ENCODE data around the gene KRT74. TPM values are rescaled to one million over a fixed set of nuclear protein-coding genes. Genes with fewer than 3 reads are reported as not detected.

The KRT74 gene
- polyA plus RNA-seq, 1 donor (not counting 4 experiments of a cell fraction or from before 2014, with no cell fraction given): 0.17 TPM

DNA sequence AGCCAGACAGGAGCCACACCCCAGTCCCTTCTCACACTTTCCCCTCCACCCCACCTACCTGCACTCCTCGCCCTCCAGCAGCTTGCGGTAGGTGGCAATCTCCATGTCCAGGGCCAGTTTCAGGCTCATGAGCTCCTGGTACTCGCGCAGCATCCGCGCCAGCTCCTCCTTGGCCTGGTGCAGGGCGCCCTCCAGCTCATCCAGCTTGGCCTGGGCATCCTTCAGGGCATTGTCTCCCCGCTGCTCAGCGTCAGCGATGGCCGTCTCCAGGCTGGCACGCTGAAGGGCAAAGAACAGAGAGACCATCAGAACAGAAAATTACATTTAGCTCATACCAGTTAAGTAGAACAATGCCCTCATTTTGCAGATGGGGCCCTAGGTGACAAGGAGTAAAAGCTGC is 5.5 kb downstream of the KRT74 start:
- TF ChIP-seq EZH2 (IDR thresholded peaks at IDR 0.05; ENCODE audit: low read length): no peak
- TF ChIP-seq, protein P1, sequence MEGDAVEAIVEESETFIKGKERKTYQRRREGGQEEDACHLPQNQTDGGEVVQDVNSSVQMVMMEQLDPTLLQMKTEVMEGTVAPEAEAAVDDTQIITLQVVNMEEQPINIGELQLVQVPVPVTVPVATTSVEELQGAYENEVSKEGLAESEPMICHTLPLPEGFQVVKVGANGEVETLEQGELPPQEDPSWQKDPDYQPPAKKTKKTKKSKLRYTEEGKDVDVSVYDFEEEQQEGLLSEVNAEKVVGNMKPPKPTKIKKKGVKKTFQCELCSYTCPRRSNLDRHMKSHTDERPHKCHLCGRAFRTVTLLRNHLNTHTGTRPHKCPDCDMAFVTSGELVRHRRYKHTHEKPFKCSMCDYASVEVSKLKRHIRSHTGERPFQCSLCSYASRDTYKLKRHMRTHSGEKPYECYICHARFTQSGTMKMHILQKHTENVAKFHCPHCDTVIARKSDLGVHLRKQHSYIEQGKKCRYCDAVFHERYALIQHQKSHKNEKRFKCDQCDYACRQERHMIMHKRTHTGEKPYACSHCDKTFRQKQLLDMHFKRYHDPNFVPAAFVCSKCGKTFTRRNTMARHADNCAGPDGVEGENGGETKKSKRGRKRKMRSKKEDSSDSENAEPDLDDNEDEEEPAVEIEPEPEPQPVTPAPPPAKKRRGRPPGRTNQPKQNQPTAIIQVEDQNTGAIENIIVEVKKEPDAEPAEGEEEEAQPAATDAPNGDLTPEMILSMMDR (optimal IDR thresholded peaks at IDR 0.05 in 1 of 3, IDR thresholded peaks at IDR 0.05 in 1 of 3, conservative IDR thresholded peaks at IDR 0.05 in 1 of 3; ENCODE audit: extremely low read depth in 1 of 3, insufficient read depth in 2 of 3, low read length in 3 of 3): no peak
- dilution Hi-C loops (cut with MboI; ENCODE audit: extremely low pct_ligation_motif_present, low sequenced_read_pairs): no loop called here

DNA sequence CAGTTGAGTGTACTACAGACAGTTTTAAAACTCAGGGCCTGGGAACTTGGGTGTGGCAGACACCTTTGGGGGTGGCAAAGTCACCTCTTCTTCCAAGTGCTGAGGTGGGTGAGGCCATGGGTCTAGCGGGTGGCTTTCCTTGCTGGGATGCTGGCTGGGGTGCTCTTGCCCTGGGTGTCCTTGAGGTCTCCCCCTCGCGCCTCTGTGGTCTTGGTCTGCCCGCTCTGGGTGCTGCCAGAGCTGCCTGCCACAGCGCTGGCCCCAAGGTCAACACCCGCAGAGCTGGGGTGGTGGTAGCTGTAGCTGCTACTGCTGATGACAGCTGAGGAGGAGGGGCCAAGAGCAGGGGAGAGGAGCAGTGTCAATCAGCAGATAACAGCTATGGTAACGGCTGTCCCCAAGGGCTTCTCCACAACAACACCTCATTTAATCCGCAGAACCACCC is 6.8 kb downstream of the KRT74 start:
- H3K79me2 ChIP-seq (ENCODE audit: control insufficient read depth, insufficient read depth, low read length): no peaks in the 10 kb centered on the region
- no peak overlapping the region for H2AFZ ChIP-seq (ENCODE audit: control insufficient read depth, low read length)
- H3K4me1 ChIP-seq (ENCODE audit: control insufficient read depth, extremely low read depth, insufficient read depth, low read length): no peaks in the 10 kb centered on the region
- no peaks in the 10 kb centered on the region for H3K9me1 ChIP-seq (ENCODE audit: control insufficient read depth, extremely low read depth, insufficient read depth, low read length)
- H3K9me3 ChIP-seq (ENCODE audit: control insufficient read depth, low read depth, low read length): no peaks in the 10 kb centered on the region
- dilution Hi-C loops (cut with MboI; ENCODE audit: extremely low pct_ligation_motif_present, low sequenced_read_pairs): no loop called here
- no peak overlapping the region for H3K9ac ChIP-seq (ENCODE audit: control insufficient read depth, extremely low read depth, insufficient read depth, low read length)
- DNase-seq (ENCODE audit: low read depth, low spot score) (no peak), FAIRE-seq (no peak)
- H3K4me3 ChIP-seq (ENCODE audit: control insufficient read depth in 2 of 3, extremely low read depth in 1 of 3, insufficient read depth in 2 of 3, low read depth in 1 of 3, low read length in 3 of 3): no peak overlapping the region
- H4K20me1 ChIP-seq (ENCODE audit: control insufficient read depth, extremely low read depth, insufficient read depth, low read length): no peaks in the 10 kb centered on the region
- H3K4me2 ChIP-seq (ENCODE audit: control insufficient read depth, extremely low read depth, insufficient read depth, low read depth, low read length): no peak overlapping the region
- peaks cover 2% of the 10 kb centered on the region for H3K27me3 ChIP-seq (ENCODE audit: control insufficient read depth, extremely low read depth, insufficient read depth, low read length)
- no peak overlapping the region for H3K27ac ChIP-seq (ENCODE audit: control insufficient read depth, insufficient read depth, low read length)
- H3K36me3 ChIP-seq (ENCODE audit: control insufficient read depth in 2 of 2, extremely low read depth in 1 of 2, insufficient read depth in 2 of 2, low read length in 2 of 2): no peaks in the 10 kb centered on the region
- TF ChIP-seq EZH2 (IDR thresholded peaks at IDR 0.05; ENCODE audit: low read length): no peak
- TF ChIP-seq, protein P1 (optimal IDR thresholded peaks at IDR 0.05 in 1 of 3, IDR thresholded peaks at IDR 0.05 in 1 of 3, conservative IDR thresholded peaks at IDR 0.05 in 1 of 3; ENCODE audit: extremely low read depth in 1 of 3, insufficient read depth in 2 of 3, low read length in 3 of 3): no peak

More for the DNA sequence above, 5.5 kb downstream of the KRT74 start:
- H3K9ac ChIP-seq (ENCODE audit: control insufficient read depth, extremely low read depth, insufficient read depth, low read length): no peak overlapping the region
- no peaks in the 10 kb centered on the region for H4K20me1 ChIP-seq (ENCODE audit: control insufficient read depth, extremely low read depth, insufficient read depth, low read length)
- DNase-seq (ENCODE audit: low read depth, low spot score) (no peak), FAIRE-seq (no peak)
- no peaks in the 10 kb centered on the region for H3K4me1 ChIP-seq (ENCODE audit: control insufficient read depth, extremely low read depth, insufficient read depth, low read length)
- H3K9me3 ChIP-seq (ENCODE audit: control insufficient read depth, low read depth, low read length): no peaks in the 10 kb centered on the region
- H3K27ac ChIP-seq (ENCODE audit: control insufficient read depth, insufficient read depth, low read length): no peak overlapping the region
- H3K9me1 ChIP-seq (ENCODE audit: control insufficient read depth, extremely low read depth, insufficient read depth, low read length): no peaks in the 10 kb centered on the region
- no peaks in the 10 kb centered on the region for H3K79me2 ChIP-seq (ENCODE audit: control insufficient read depth, insufficient read depth, low read length)
- no peak overlapping the region for H3K4me3 ChIP-seq (ENCODE audit: control insufficient read depth in 2 of 3, extremely low read depth in 1 of 3, insufficient read depth in 2 of 3, low read depth in 1 of 3, low read length in 3 of 3)
- H2AFZ ChIP-seq (ENCODE audit: control insufficient read depth, low read length): no peak overlapping the region
- H3K36me3 ChIP-seq (ENCODE audit: control insufficient read depth in 2 of 2, extremely low read depth in 1 of 2, insufficient read depth in 2 of 2, low read length in 2 of 2): no peaks in the 10 kb centered on the region
- peaks cover 2% of the 10 kb centered on the region for H3K27me3 ChIP-seq (ENCODE audit: control insufficient read depth, extremely low read depth, insufficient read depth, low read length)
- no peak overlapping the region for H3K4me2 ChIP-seq (ENCODE audit: control insufficient read depth, extremely low read depth, insufficient read depth, low read depth, low read length)
